SU-DHL-6 (cell line): Measurements from ENCODE around the gene CEACAM16.

Source experiments
- CTCF ChIP-seq: fragments of 200-600 bp; sonication (generic); IDR thresholded peaks from one replicate; pipeline ENCODE4 v1.5.1; 2017; ENCODE audit warnings: antibody characterized with exemption, mild to moderate bottlenecking, low read length, moderate library complexity; ENCODE audit not compliant: insufficient read depth, poor library complexity, severe bottlenecking
- EZH2phosphoT487 ChIP-seq: fragments of 200-600 bp; sonication (generic), shearing (Covaris generic); conservative IDR thresholded peaks from 2 replicates; pipeline ENCODE4 v1.6.1; 2018; ENCODE audit warnings: mild to moderate bottlenecking, antibody characterized with exemption, low read length, moderate library complexity, mixed read lengths

- TF ChIP-seq CTCF, result no peak
- TF ChIP-seq EZH2phosphoT487, result no peak
Measured at GRCh38 chr19:44741841-44742329, 42.9 kb downstream of the CEACAM16 start.
